ENCODE data around the gene ABCG5.

The ABCG5 gene

GRCh38 chr2:43764086-43764705, 74.4 kb downstream of the ABCG5 start:
- DNase-seq (ENCODE audit: low read depth) = no peak
- TF ChIP-seq CTCF (IDR thresholded peaks at IDR 0.05; ENCODE audit: low read length, missing control alignments) = no peak
- H3K4me3 ChIP-seq (replicated peaks; ENCODE audit: low read depth, low read length) = no peak overlapping the region

GRCh38 chr2:43763091-43763490, 75.5 kb downstream of the ABCG5 start:
- no peak overlapping the region for H3K4me3 ChIP-seq (replicated peaks; ENCODE audit: low read depth, low read length)
- DNase-seq (ENCODE audit: low read depth) = no peak

More at GRCh38 chr2:43763091-43763490, 75.5 kb downstream of the ABCG5 start:
- no peak for TF ChIP-seq CTCF (IDR thresholded peaks at IDR 0.05; ENCODE audit: low read length, missing control alignments)
